HEK293T (cell line): ENCODE results near the gene GPR158.
"Not testable (repeated sequence)": the region's sequence is repeated elsewhere in the genome, so short reads cannot be mapped to it uniquely, and the experiment has no call there.

Experiments used
- CTCF ChIA-PET: fragments of 350-600 bp; formaldehyde crosslinking; extraction: SDS; loops from one replicate; lab custom pipeline; 2021; ENCODE audit warnings: antibody characterized with exemption, inconsistent platforms; lab: Yijun Ruan, JAX
- POLR2A ChIA-PET: fragments of 350-600 bp; formaldehyde crosslinking; extraction: SDS; loops from one replicate; lab custom pipeline; 2020; ENCODE audit warnings: antibody characterized with exemption, inconsistent platforms; lab: Yijun Ruan, JAX
- DNase-seq: peaks from one replicate; pipeline ENCODE4 v3.0.0; 2012; ENCODE audit warnings: mixed read lengths; ENCODE audit errors: extremely low spot score
- ARNT ChIP-seq: fragments of 450-650 bp; IDR thresholded peaks from 2 replicates; pipeline ENCODE4 v1.6.1; 2017; ENCODE audit warnings: mild to moderate bottlenecking
- BHLHE40 ChIP-seq: fragments of 450-650 bp; IDR thresholded peaks from 2 replicates; pipeline ENCODE4 v1.6.1; 2016; ENCODE audit warnings: mild to moderate bottlenecking, moderate library complexity, borderline replicate concordance
- CTBP1 ChIP-seq: fragments of 450-650 bp; IDR thresholded peaks from 2 replicates; pipeline ENCODE4 v1.6.1; 2016; ENCODE audit warnings: borderline replicate concordance
- ELF4 ChIP-seq: fragments of 450-650 bp; IDR thresholded peaks from 2 replicates; pipeline ENCODE4 v1.6.1; 2017; ENCODE audit warnings: antibody characterized with exemption
- FOXA1 ChIP-seq: fragments of 450-650 bp; IDR thresholded peaks from 2 replicates; pipeline ENCODE4 v1.6.1; 2016; ENCODE audit warnings: mild to moderate bottlenecking
- FOXK2 ChIP-seq: fragments of 450-650 bp; IDR thresholded peaks from 2 replicates; pipeline ENCODE4 v1.6.1; 2016; ENCODE audit warnings: mild to moderate bottlenecking
- FOXM1 ChIP-seq: fragments of 450-650 bp; IDR thresholded peaks from 2 replicates; pipeline ENCODE4 v1.6.1; 2017; ENCODE audit warnings: mild to moderate bottlenecking, borderline replicate concordance
- HDGF ChIP-seq: fragments of 450-650 bp; IDR thresholded peaks from 2 replicates; pipeline ENCODE4 v1.6.1; 2017; ENCODE audit warnings: antibody characterized with exemption, borderline replicate concordance
- L3MBTL2 ChIP-seq: fragments of 450-650 bp; conservative IDR thresholded peaks from 2 replicates; pipeline ENCODE4 v1.6.1; 2016; ENCODE audit warnings: mild to moderate bottlenecking
- LEF1 ChIP-seq: fragments of 450-650 bp; IDR thresholded peaks from 2 replicates; pipeline ENCODE4 v1.6.1; 2017; ENCODE audit warnings: mild to moderate bottlenecking, borderline replicate concordance
- NFRKB ChIP-seq: fragments of 450-650 bp; IDR thresholded peaks from 2 replicates; pipeline ENCODE4 v1.6.1; 2016; ENCODE audit warnings: mild to moderate bottlenecking, moderate library complexity
- SP1 ChIP-seq: fragments of 450-650 bp; IDR thresholded peaks from 2 replicates; pipeline ENCODE4 v1.6.1; 2017
- SUZ12 ChIP-seq: fragments of 450-650 bp; IDR thresholded peaks from 2 replicates; pipeline ENCODE4 v1.6.1; 2016; ENCODE audit warnings: mild to moderate bottlenecking
- TARDBP ChIP-seq: fragments of 450-650 bp; IDR thresholded peaks from 2 replicates; pipeline ENCODE4 v1.6.1; 2016
- ZNF384 ChIP-seq: fragments of 450-650 bp; IDR thresholded peaks from 2 replicates; pipeline ENCODE4 v1.6.1; 2016
- TF ChIP-seq, protein P1 (sequence below): fragments of 450-650 bp; IDR thresholded peaks from 2 replicates; pipeline ENCODE4 v1.6.1; 2016

GPR158 gene

DNA sequence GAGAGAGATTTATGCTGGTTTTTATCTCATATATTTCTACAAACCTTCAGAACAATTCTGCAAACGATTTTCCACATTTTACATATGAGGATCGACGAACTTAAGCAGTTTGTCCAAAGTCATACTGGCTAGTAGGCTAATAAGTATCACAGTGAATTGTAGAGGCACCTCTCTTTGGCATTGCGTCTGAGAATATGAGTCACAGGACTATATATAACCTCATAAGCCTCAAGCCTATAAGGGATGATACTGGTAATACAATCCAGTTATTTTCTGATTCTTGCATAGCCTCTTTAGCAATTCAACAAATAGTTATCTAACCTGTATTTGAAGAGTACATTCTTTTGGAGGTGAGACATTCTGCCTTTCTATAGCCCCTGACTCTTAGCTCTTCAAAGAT, 129.8 kb downstream of the GPR158 start:
- TF ChIP-seq, protein P1, sequence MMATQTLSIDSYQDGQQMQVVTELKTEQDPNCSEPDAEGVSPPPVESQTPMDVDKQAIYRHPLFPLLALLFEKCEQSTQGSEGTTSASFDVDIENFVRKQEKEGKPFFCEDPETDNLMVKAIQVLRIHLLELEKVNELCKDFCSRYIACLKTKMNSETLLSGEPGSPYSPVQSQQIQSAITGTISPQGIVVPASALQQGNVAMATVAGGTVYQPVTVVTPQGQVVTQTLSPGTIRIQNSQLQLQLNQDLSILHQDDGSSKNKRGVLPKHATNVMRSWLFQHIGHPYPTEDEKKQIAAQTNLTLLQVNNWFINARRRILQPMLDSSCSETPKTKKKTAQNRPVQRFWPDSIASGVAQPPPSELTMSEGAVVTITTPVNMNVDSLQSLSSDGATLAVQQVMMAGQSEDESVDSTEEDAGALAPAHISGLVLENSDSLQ: no peak
- TF ChIP-seq ELF4 (no peak), CTBP1 (no peak), L3MBTL2 (no peak)
- ChIA-PET POLR2A (no interaction called here), CTCF (no interaction called here)
- no peak for DNase-seq

DNA sequence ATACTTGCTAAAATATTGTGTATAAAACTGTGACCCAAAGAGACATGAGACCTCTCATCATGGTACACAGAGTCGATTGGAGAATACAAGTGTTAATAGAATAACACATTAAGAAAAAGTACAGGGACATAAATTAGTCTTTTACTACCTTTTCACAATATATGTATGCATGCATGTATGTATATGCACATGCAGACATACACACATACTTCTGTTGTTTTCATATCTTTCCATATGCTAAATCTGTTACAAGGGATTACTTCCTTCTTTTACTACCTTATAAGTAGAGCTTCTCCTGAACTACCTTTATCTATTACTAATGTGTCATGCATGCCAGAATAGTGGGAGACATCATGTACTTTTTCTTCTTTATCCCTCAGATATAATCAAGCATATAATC, 131.6 kb downstream of the GPR158 start:
- ChIA-PET POLR2A (no interaction called here), CTCF (no interaction called here)
- TF ChIP-seq ELF4: no peak
- no peak for TF ChIP-seq FOXM1
- no peak for TF ChIP-seq BHLHE40
- TF ChIP-seq ARNT: no peak
- TF ChIP-seq, protein P1: no peak
- TF ChIP-seq HDGF: no peak
- no peak for TF ChIP-seq SP1
- no peak for TF ChIP-seq ZNF384
- TF ChIP-seq FOXK2: no peak
- no peak for TF ChIP-seq SUZ12
- TF ChIP-seq FOXA1: no peak
- no peak for TF ChIP-seq NFRKB
- DNase-seq: no peak

DNA sequence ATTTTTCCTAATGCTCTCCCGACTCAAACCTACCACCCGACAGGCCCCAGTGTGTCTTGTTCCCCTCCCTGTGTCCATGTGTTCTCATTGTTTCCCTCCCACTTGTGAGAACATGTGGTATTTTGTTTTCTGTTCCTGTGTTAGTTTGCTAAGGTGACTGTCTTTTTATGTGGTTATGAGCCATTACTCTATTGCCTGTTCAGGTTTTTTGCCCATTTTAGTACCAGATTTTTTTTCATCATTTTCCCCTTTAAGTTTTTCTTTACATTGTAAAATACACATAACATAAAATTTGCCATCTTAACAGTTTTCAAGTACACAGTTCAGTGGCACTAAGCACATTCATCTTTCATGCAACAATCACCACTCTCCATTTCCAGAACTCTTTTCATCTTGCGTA, 133.5 kb downstream of the GPR158 start:
- POLR2A ChIA-PET: no interaction called here
- TF ChIP-seq SUZ12 (no peak), ZNF384 (no peak), FOXA1 (no peak), L3MBTL2 (no peak), LEF1 (no peak), ELF4 (no peak), CTBP1 (no peak), ARNT (no peak), NFRKB (no peak), FOXK2 (no peak), FOXM1 (no peak), BHLHE40 (no peak), HDGF (no peak), TARDBP (no peak), SP1 (no peak)
- TF ChIP-seq, protein P1: no peak
- CTCF ChIA-PET: no interaction called here
- no peak for DNase-seq

DNA sequence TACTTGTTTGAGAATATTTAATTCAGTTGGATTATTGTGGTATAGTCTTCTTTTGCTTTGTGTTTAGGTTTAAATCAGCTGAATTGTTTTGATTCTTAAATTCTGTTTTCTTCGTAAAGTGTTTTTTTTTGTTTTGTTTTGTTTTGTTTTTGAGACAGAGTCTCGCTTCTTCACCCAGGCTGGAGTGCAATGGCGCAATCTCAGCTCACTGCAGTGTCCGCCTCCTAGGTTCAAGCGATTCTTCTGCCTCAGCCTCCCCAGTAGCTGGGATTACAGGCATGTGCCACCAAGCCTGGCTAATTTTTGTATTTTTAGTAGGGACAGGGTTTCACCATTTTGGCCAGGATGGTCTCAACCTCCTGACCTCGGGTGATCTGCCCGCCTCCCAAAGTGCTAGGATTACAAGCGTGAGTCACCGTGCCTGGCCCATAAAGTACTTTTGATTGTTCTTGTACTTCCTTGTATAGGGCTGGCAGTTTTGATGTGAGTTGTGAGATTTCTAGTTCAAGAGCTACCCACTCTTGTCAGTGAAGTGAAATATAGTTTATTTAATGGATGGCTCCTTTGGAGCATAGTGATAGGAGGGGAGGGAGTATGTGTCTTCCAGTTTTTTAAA, 142.9 kb downstream of the GPR158 start:
- POLR2A ChIA-PET, DNase-seq, CTCF ChIA-PET: not testable (repeated sequence)

DNA sequence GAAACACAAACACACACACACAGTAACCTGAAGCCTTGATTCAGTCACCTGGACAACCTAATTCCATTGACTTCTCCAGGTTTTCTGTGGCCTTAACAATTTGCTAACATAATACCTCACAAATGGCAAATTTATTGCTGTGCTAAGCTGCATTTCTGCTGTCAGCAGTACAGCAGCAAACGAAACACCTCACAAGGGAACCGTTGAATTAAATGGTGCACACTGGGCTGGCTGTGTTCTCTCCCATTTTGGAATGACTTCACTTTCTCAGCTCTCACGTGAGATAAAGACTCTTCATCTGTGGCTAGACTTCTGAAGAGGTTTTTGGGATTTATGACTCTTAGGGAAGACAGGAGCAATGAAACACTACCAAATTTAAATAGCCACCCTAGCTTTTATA, 152.5 kb downstream of the GPR158 start:
- TF ChIP-seq CTBP1 (no peak), ZNF384 (no peak), FOXM1 (no peak), L3MBTL2 (no peak), ELF4 (no peak), LEF1 (no peak), FOXA1 (no peak), SUZ12 (no peak), NFRKB (no peak), TARDBP (no peak), ARNT (no peak)
- TF ChIP-seq, protein P1: no peak
- ChIA-PET CTCF (no interaction called here), POLR2A (no interaction called here)
- no peak for DNase-seq

DNA sequence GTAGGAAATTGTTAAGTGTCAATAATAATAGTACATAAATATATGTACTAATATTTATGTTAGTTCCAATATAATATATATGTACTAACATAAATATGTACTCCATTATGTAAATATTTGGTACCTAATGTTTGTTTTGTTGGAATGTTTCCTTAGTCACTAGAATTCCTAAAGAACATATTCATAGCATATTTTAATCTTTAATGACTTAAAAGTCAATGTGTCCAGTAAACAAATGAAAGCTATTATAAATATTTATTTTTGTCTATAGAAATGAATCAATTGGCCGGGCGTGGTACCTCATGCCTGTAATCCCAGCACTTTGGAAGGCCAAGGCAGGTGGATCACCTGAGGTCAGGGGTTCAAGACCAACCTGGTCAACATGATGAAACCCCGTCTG, 153.6 kb downstream of the GPR158 start:
- ChIA-PET POLR2A (no interaction called here), CTCF (no interaction called here)
- DNase-seq: no peak
- TF ChIP-seq LEF1 (no peak), FOXA1 (no peak), BHLHE40 (no peak), SP1 (no peak), ARNT (no peak), FOXK2 (no peak), CTBP1 (no peak), HDGF (no peak), FOXM1 (no peak), L3MBTL2 (no peak)
- TF ChIP-seq, protein P1: no peak

DNA sequence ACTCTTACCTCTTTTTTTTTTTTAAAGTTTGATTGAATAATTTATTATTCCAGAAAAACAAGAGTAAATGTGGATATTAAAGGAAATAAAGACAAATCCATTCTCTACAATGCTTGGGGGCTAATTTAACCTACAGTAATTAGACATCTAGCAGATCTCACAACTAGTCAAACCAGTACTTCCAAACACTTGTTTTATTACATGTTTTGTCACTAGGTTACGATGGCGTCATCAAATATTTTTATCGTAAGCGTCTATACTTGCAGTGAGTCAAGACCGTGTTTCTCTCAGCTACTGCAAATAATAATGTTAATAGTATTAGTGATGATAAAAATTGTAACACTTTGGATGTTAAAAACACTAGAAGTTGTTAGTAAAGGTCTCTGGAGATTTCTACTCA, 154.8 kb downstream of the GPR158 start:
- CTCF ChIA-PET, DNase-seq, POLR2A ChIA-PET: not testable (repeated sequence)
